GM10847 (cell line): ENCODE data around the gene ZDHHC6.

Experiments
- POLR2A ChIP-seq: IDR thresholded peaks from 2 replicates; pipeline ENCODE4 v1.6.1; 2011; ENCODE audit not compliant: insufficient read length; ENCODE audit errors: extremely low read depth

Gene ZDHHC6, protein sequence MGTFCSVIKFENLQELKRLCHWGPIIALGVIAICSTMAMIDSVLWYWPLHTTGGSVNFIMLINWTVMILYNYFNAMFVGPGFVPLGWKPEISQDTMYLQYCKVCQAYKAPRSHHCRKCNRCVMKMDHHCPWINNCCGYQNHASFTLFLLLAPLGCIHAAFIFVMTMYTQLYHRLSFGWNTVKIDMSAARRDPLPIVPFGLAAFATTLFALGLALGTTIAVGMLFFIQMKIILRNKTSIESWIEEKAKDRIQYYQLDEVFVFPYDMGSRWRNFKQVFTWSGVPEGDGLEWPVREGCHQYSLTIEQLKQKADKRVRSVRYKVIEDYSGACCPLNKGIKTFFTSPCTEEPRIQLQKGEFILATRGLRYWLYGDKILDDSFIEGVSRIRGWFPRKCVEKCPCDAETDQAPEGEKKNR

DNA sequence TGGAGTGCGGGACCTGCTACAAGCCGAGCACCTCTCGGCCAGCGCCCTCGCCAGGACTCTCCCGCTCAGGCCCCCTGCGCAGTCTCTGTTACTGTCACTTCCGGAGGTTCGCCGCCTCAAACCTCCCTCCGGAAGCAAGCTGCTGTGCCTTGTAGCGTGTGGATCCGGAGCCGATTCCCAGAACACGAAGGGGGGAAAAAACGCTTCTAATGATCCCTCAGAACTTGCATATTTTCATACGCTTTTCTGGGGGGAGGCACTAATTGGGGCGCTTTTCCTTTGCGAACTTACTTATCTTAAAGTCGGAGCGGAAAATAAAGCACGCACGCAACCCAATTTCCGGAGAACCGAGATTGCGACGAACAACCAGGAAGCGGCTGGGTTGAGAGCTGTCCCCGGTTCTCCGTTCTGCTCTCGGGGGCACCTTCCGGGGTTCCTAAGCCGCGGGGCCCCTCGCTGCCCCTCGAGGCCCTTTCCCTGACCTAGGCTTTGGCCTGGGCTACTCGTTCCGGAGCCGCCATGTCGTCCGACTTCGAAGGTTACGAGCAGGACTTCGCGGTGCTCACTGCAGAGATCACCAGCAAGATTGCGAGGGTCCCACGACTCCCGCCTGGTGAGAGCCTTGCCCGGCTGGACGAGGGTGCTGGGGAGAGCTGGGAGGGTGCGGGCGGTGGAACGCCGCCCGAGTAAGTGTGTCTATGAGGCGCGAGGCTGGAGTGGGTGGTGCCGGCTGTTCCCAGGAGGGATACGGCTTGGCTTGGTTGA lies at the start of gene ZDHHC6, which contains the start of gene VTI1A:
Gene ZDHHC6 (minus strand): TSS at position 60 of the 765 bp plus-strand sequence. CDS start 1,478 bp downstream, outside the sequence.
Gene VTI1A (plus strand): TSS at position 361 of the 765 bp plus-strand sequence. CDS start 159 bp downstream, at position 520.
- peak; percentile 87 for TF ChIP-seq POLR2A

DNA sequence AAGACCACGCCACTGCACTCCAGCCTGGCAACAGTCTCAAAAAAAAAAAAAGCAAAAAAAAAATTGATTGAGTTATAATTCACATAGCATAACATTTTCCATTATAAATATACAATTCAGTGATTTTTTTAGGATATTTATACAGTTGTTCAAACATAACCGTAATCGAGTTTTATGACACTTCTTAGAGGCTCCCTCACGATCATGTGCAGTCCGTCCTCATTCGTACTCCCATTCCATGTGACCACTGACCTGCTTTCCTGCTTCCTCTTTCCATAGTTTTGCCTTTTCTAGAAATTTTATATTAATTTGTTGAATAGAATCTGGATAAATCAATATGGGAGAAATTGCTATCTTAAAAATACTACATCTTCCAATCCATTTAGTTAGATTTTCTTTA lies 46.0 kb upstream of the ZDHHC6 start:
- TF ChIP-seq POLR2A = no peak

DNA sequence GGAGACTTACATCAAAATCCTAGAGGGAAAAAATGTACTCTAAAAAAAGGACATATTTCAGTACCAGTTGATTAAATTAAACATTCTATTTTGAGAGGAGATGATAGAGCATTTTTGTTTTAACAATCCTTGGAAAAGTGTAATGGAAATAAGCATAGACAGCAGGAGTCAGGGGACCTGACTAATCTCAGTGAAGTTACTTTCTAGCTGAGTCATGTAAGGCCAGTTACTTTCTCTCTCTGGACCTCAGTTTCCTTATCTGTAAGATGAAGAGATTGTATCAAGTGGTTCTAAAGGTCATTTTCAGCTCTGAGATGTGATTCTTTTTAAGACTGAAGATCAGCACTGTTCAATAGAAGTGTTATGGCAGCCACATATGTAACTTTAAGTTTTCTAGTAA lies 44.4 kb upstream of the ZDHHC6 start:
- no peak for TF ChIP-seq POLR2A

DNA sequence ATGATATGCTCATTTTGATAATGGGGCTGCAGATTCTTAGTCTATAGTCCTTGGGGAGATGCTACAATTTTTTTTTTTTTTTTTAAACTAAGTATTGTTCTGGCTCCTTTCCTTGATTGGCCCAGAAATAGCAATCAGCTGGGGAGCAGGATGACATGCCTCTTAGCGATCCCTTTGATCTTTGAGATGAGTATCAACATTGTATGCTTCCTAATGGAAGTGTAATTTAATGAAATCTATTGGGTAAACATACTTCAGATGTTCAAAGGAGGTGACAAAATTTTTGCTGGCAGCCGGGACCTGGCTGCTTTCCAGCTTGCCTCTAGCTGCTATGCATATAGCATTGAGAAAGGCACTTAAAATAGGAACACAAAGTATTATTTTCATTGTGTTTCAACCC lies 43.8 kb upstream of the ZDHHC6 start:
- TF ChIP-seq POLR2A = no peak

DNA sequence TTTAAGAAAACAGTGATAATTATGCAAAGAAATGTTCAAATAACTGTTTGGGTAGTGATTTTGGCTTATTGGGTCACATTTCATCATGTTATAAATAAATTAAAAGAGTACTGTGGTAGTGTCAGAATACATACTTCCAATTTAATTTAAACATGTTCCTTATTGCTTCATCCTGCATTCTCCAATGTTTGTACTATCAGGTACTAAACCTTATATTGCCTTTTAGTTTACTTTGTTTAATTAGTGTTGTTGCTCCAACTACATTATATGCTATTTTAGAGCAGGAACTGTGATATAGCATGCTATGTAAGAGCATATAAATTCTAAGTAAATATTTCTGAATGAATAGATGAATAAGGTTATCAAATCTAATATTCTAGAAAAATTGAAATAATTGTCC lies 41.2 kb upstream of the ZDHHC6 start:
- TF ChIP-seq POLR2A = no peak

- no peak for TF ChIP-seq POLR2A
These were observed 37.7 kb upstream of the ZDHHC6 start for GRCh38 chr10:112484399-112484798.

DNA sequence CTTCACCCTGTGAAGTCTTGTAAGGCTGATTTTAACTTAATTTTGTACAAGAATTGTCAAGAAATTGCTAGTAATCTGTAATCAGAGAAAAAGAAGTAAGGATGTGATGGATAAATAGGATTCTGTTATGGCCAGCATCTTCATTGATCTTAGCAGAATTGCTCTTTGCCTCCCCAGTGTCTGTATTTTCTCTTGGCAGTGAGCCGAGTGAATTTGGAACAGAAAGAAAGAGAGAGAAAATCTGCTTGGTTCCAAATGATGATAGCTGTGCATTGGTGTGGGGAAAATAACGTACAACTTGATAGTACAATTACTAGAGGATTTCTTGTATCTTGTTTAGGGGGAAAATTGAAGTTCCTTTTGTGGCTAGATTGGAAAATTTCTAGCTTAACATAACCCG lies 34.9 kb upstream of the ZDHHC6 start:
- TF ChIP-seq POLR2A = no peak

DNA sequence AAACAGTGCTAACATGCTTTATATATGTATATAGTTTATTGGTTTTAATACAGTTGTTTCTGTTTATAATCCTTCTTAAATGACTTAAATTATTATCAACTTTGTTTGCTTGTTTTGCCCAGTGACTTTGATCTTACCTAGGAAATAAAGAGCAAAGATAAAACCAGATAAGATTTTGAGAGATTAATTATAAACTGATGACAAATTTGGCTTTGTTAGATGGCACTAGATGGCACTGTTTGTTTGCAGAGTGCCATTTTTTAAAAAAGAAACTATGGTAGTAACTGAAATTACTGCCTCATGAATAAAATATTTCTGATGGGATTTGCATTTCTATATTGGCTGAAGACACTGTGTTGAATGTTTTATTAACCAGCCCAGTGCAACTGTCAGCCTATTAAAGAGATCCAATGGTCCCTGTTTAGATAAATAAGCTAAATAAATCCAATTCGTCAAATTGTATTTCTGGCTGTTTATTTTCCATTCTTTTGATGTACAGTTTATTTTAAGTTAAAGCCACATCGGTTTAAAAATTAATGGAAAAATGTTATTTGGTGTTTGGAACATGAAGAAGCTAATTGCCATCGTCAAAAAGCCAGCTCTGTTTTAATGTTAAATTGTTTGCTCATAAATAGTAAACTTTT lies 29.0 kb upstream of the ZDHHC6 start:
- no peak for TF ChIP-seq POLR2A

- TF ChIP-seq POLR2A = no peak
These were observed 25.3 kb upstream of the ZDHHC6 start for GRCh38 chr10:112471878-112472487.

GRCh38 chr10:112467541-112468075 lies 20.9 kb upstream of the ZDHHC6 start:
- TF ChIP-seq POLR2A = no peak

DNA sequence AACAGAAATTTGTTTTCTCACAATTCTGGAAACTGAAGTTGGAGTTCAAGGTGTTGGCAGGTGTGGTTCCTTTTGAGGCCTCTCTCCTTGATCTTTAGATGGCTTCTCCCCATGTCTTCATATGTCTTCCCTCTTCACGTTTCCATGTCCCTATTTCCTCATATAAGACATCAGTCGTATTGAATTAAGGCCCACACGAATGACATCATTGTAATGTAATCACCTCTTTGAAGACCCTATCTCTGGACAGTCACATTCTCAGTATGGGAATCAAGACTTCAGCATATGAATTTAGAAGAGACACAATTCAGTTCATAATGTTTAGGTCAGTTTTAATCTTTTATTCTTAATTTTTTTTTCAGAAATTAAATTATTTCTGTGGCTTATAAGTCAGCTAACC lies 20.1 kb upstream of the ZDHHC6 start:
- no peak for TF ChIP-seq POLR2A

DNA sequence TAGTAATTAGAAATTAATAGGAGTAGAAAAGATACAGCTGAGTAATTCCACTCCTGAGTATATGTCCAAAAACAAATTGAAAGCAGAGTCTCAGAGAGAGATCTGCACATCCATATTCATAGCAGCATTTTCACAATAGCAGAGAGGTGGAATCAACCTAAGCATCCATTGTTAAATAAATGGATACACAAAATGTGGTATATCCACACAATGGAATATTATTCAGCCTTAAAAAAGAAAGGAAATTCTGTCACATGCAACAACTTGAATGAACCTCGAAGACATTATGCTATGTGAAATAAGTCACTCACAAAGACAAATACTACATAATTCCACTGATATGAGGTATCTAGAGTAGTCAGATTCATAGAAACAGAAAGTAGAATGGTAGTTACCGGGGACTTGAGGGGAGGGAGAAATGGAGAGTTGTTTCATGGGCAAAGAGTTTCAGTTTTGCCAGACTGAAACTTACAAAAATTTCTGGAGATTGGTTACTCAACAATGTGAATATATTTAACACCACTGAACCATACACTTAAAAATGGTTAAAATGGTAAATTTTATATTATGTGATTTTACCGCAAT lies 18.7 kb upstream of the ZDHHC6 start:
- no peak for TF ChIP-seq POLR2A

DNA sequence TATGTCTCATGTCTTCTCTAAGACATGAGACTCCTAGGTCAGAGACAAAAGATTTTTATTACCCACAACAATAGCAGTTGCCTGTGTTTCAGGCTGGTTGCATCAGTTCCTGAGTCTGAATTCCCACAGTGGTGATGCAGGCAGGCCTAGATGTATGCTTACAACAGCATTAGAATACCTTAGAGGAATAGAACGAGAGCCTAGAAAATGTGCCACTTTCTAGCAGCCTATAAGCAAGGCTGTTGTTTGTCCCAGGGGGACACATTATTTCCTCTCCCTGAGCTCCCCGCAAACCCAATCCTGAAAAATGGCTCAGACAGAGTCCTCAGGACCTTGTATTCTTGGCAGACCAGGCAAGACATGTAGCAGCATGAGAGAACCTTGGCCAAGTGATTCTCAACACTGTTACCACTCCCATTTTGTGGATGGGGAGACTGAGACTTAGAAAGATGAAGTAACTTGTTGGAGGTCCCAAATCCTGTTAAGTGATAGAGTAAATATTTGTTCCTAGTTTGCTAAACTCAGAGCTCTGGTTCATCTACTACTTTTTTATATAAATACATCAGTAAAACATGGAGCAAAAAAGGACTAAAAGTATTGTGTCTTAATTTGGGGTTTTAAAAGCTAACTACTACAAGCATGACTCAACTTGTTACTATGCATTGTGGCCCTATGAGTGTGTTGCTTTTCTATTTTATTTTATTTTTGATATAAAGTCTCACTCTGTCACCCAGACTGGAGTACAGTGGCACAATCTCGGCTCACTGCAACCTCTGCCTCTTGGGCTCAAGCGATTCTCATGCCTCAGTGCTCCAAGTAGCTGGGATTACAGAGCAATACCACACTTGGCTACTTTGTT lies 14.5 kb upstream of the ZDHHC6 start:
- no peak for TF ChIP-seq POLR2A

DNA sequence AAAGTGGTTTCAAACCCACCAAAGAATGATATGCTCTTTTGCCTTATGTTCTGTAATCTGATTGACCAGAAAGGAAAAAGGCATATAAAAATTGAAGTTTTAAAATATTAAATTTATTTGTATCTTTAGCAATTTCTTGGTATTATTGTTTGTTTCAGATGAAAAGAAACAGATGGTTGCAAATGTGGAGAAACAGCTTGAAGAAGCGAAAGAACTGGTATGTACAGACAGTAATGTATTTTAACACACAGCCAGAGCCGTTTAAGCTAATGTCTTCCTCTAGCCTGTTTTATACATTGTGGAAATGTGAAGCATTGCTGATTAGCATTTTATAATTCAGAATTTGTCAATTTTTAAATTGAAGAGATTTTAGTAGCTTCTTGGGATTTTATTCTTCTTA lies 13.7 kb upstream of the ZDHHC6 start:
- TF ChIP-seq POLR2A = no peak
